B cell (primary cell): ENCODE results near the gene ASTN1. TPM values are rescaled to one million over a fixed set of nuclear protein-coding genes. Genes with fewer than 3 reads are reported as not detected.

Experiments used
- ATAC-seq: fragments of 200-7000 bp; cut with Tn5 transposase; one replicate; pipeline ENCODE4 v1.10.0; 2021; ENCODE audit warnings: low read depth, mild to moderate bottlenecking, moderate number of reproducible peaks, moderate library complexity
- CTCF ChIA-PET: fragments of 350-600 bp; sonication (Branson Sonifier 250); formaldehyde crosslinking; loops from one replicate; lab custom pipeline; 2021; ENCODE audit warnings: antibody characterized with exemption, inconsistent platforms; lab: Charles Lee
- POLR2A ChIA-PET: fragments of 350-600 bp; sonication (Branson Sonifier 250); formaldehyde crosslinking; loops from one replicate; lab custom pipeline; 2021; ENCODE audit warnings: antibody characterized with exemption; lab: Charles Lee
- DNase-seq: peaks from one replicate; pipeline ENCODE4 v3.0.0; 2013
- H2AFZ ChIP-seq: 2 replicates; pipeline ENCODE4 v1.6.1; 2012; ENCODE audit warnings: mild to moderate bottlenecking, low read depth, low read length; ENCODE audit not compliant: insufficient read depth, poor library complexity, severe bottlenecking
- H3K27ac ChIP-seq, 2 donors: 1 replicate in 1 of 2; 2 replicates in 1 of 2; pipeline ENCODE4 v1.5.1; 2012 to 2013; ENCODE audit warnings: low read length in 2 of 2, mild to moderate bottlenecking in 2 of 2, moderate library complexity in 1 of 2
- H3K27me3 ChIP-seq, 4 experiments: fragments of 200-600 bp in 1 of 4; sonication (generic) in 1 of 4; replicated peaks in 1 of 4; 1 replicate in 2 of 4; 2 replicates in 2 of 4; pipeline versions ENCODE4 v1.6.1 to v1.7.0; 2013 to 2016; ENCODE audit warnings: low read length in 3 of 4, mild to moderate bottlenecking in 2 of 4, mixed read lengths in 1 of 4, moderate library complexity in 1 of 4; ENCODE audit not compliant: insufficient read depth in 4 of 4, control insufficient read depth in 3 of 4; ENCODE audit errors: control extremely low read depth in 1 of 4
- H3K36me3 ChIP-seq, 2 experiments: replicated peaks in 1 of 2; 1 replicate in 1 of 2; 2 replicates in 1 of 2; pipeline versions ENCODE4 v1.6.1 to v1.7.1; 2013; ENCODE audit warnings: low read length in 1 of 2; ENCODE audit not compliant: insufficient read depth in 2 of 2, control insufficient read depth in 1 of 2; ENCODE audit errors: control extremely low read depth in 1 of 2, extremely low read depth in 1 of 2
- H3K4me1 ChIP-seq, 2 donors: fragments of 200-600 bp in 1 of 2; sonication (generic) in 1 of 2; 1 replicate in 1 of 2; 2 replicates in 1 of 2; pipeline versions ENCODE4 v1.5.1 to v1.6.1; 2013 to 2017; ENCODE audit warnings: low read length in 2 of 2; ENCODE audit not compliant: control insufficient read depth in 2 of 2, insufficient read depth in 2 of 2
- H3K4me2 ChIP-seq: replicated peaks from 2 replicates; pipeline ENCODE3; 2012; ENCODE audit warnings: mild to moderate bottlenecking, low read depth, low read length; ENCODE audit not compliant: poor library complexity, severe bottlenecking
- H3K4me3 ChIP-seq, 5 experiments: fragments of 200-600 bp in 1 of 5; sonication (generic) in 1 of 5; 1 replicate in 3 of 5; 2 replicates in 2 of 5; pipeline versions ENCODE4 v1.5.1 to v1.7.0; 2011 to 2016; ENCODE audit warnings: low read length in 4 of 5, mild to moderate bottlenecking in 4 of 5, low read depth in 2 of 5, control low read depth in 1 of 5, moderate library complexity in 1 of 5; ENCODE audit not compliant: insufficient read depth in 1 of 5; ENCODE audit errors: control extremely low read depth in 1 of 5, extremely low read depth in 1 of 5
- H3K79me2 ChIP-seq: fragments of 200-600 bp; sonication (generic); one replicate; pipeline ENCODE4 v1.6.0; 2016; ENCODE audit warnings: low read length; ENCODE audit not compliant: control insufficient read depth, insufficient read depth
- H3K9ac ChIP-seq: fragments of 200-600 bp; sonication (generic); 2 replicates; pipeline ENCODE4 v1.6.1; 2017; ENCODE audit warnings: mild to moderate bottlenecking, low read length, moderate library complexity
- H3K9me3 ChIP-seq, 3 donors: one replicate each; pipeline versions ENCODE4 v1.6.1 to v1.7.1; 2013; ENCODE audit warnings: low read length in 2 of 3; ENCODE audit not compliant: control insufficient read depth in 2 of 3, insufficient read depth in 1 of 3; ENCODE audit errors: control extremely low read depth in 1 of 3
- H4K20me1 ChIP-seq: 2 replicates; pipeline ENCODE4 v1.6.0; 2012; ENCODE audit warnings: mild to moderate bottlenecking, low read length; ENCODE audit not compliant: insufficient read depth, control insufficient read depth, poor library complexity, severe bottlenecking
- H3K27ac Mint-ChIP-seq: one replicate; pipeline ENCODE4 v1.8.0; 2021; ENCODE audit warnings: mixed read lengths
- H3K27me3 Mint-ChIP-seq: one replicate; pipeline ENCODE4 v1.8.0; 2021; ENCODE audit warnings: mixed read lengths
- H3K4me1 Mint-ChIP-seq: one replicate; pipeline ENCODE4 v1.8.0; 2021; ENCODE audit warnings: mixed read lengths
- H3K4me3 Mint-ChIP-seq: one replicate; pipeline ENCODE4 v1.8.0; 2021; ENCODE audit warnings: mixed read lengths
- H3K9me3 Mint-ChIP-seq: one replicate; pipeline ENCODE4 v1.8.0; 2022; ENCODE audit warnings: mixed read lengths; ENCODE audit not compliant: insufficient read depth
- CTCF ChIP-seq: fragments of 200-600 bp; IDR thresholded peaks from one replicate; pipeline ENCODE4 v1.8.0; 2022; ENCODE audit warnings: antibody characterized with exemption, mild to moderate bottlenecking
- EZH2 ChIP-seq: IDR thresholded peaks from 2 replicates; pipeline ENCODE4 v1.6.1; 2012; ENCODE audit warnings: borderline replicate concordance, low read depth, mild to moderate bottlenecking, moderate library complexity, low read length; ENCODE audit not compliant: insufficient read depth, poor library complexity, severe bottlenecking
- WGBS: methylation state at CpG from one replicate; pipeline ENCODE4 v1.1.5; 2013; ENCODE audit warnings: missing lambda C conversion rate; ENCODE audit not compliant: insufficient coverage; 5-methylcytosine and 5-hydroxymethylcytosine counted together
- intact Hi-C: fragments of 100-400 bp; cut with micrococcal nuclease; formaldehyde crosslinking; loops from one replicate; pipeline ENCODE4 v1.10.0; 2022
- polyA plus RNA-seq: library from polyadenylated mRNA; depleted of rRNA; stranded (reverse); fragments of >200 nt; gene quantifications from 2 replicates; pipeline ENCODE4 v1.2.3, GENCODE V29; 2012
- total RNA-seq, 2 donors: library from RNA; stranded (reverse); fragments of 120-200 nt in 1 of 2; gene quantifications; 1 replicate in 1 of 2; 2 replicates in 1 of 2; pipeline versions ENCODE4 v1.2.3 to v1.2.4, GENCODE V29; 2013 to 2022

ASTN1 gene
- total and polyA plus RNA-seq, 2 donors (not counting 1 experiment from before 2014, with no cell fraction given): not detected

- Histone ChIP-seq H2AFZ (no peak overlapping the region), H3K27me3 (peaks cover 0 to 3% (median 0%) of the 10 kb centered on the region in 4 experiments), H3K79me2 (no peaks in the 10 kb centered on the region), H3K27ac (no peak overlapping the region), H3K36me3 (no peaks in the 10 kb centered on the region), H3K4me3 (no peak overlapping the region), H3K4me2 (no peak overlapping the region), H3K4me1 (no peaks in the 10 kb centered on the region), H4K20me1 (no peaks in the 10 kb centered on the region), H3K9me3 (no peaks in the 10 kb centered on the region), H3K9ac (no peak overlapping the region)
- WGBS: no CpG with 5 or more reads among the region's 5 CpGs
- Mint-ChIP-seq H3K4me1 (no peaks in the 10 kb centered on the region), H3K27ac (no peak overlapping the region), H3K9me3 (no peaks in the 10 kb centered on the region), H3K4me3 (no peak overlapping the region), H3K27me3 (peaks cover 22% of the 10 kb centered on the region)
- DNase-seq (no peak), ATAC-seq (no peak)
- TF ChIP-seq CTCF: no peak
- TF ChIP-seq EZH2: no peak
- CTCF ChIA-PET: no interaction called here
- intact Hi-C loops: no loop called here
- POLR2A ChIA-PET: no interaction called here
Observed at GRCh38 chr1:176925223-176925622, 239.3 kb downstream of the ASTN1 start.

GRCh38 chr1:176923283-176923682 is 241.2 kb downstream of the ASTN1 start:
- Histone ChIP-seq H4K20me1 (no peaks in the 10 kb centered on the region), H3K4me3 (no peak overlapping the region), H3K79me2 (no peaks in the 10 kb centered on the region), H3K9ac (no peak overlapping the region), H3K4me1 (no peaks in the 10 kb centered on the region), H2AFZ (no peak overlapping the region), H3K9me3 (no peaks in the 10 kb centered on the region), H3K27me3 (peaks cover 0 to 3% (median 0%) of the 10 kb centered on the region in 4 experiments), H3K27ac (no peak overlapping the region), H3K4me2 (no peak overlapping the region), H3K36me3 (no peaks in the 10 kb centered on the region)
- ChIA-PET CTCF (no interaction called here), POLR2A (no interaction called here)
- no CpG with 5 or more reads among the region's 1 CpG for WGBS
- intact Hi-C loops: no loop called here
- Mint-ChIP-seq H3K27ac (no peak overlapping the region), H3K27me3 (peaks cover 18% of the 10 kb centered on the region), H3K9me3 (no peaks in the 10 kb centered on the region), H3K4me3 (no peak overlapping the region), H3K4me1 (no peaks in the 10 kb centered on the region)
- no peak for DNase-seq
- TF ChIP-seq CTCF: no peak
- TF ChIP-seq EZH2: no peak
- ATAC-seq: no peak
